HCT116 (cell line): ENCODE results near the gene CPLX3. TPM values are rescaled to one million over a fixed set of nuclear protein-coding genes. Genes with fewer than 3 reads are reported as not detected.

Source experiments
- ATAC-seq: fragments of 200-7000 bp; cut with Tn5 transposase; 2 replicates; pipeline ENCODE4 v1.9.1; 2020; ENCODE audit warnings: mild to moderate bottlenecking, moderate library complexity
- BruUV-seq: library from RNA; stranded (reverse); fragments of 400-500 nt; replicated peaks from 2 replicates; lab custom pipeline; 2021; lab: Mats Ljungman, UMichigan
- CTCF ChIA-PET: fragments of 300-600 bp; sonication (Branson Sonifier 250); formaldehyde crosslinking; loops from one replicate; lab custom pipeline; 2021; ENCODE audit warnings: antibody characterized with exemption; lab: Charles Lee
- POLR2A ChIA-PET: fragments of 300-600, 350-600 bp; sonication (Branson Sonifier 250); formaldehyde crosslinking; loops from one replicate; lab custom pipeline; 2021; ENCODE audit warnings: antibody characterized with exemption; lab: Charles Lee
- RAD21 ChIA-PET, 2 experiments: fragments of 300-600 bp; sonication (Branson Sonifier 250); formaldehyde crosslinking; loops; one replicate each; lab custom pipeline; 2023; ENCODE audit warnings: low total read pairs in 2 of 2; ENCODE audit not compliant: uncharacterized antibody in 2 of 2, unreplicated experiment in 2 of 2, low non-redundant PET in 1 of 2; lab: Charles Lee
- DNase-seq: peaks from one replicate; pipeline ENCODE4 v3.0.0-alpha.2; 2010; ENCODE audit warnings: low read depth, low spot score
- H2AFZ ChIP-seq: fragments of 200-600 bp; shearing (Covaris generic), sonication (generic); 2 replicates; pipeline ENCODE4 v1.6.1; 2017; ENCODE audit warnings: low read depth, mixed run types, mixed read lengths, antibody characterized with exemption, low read length; ENCODE audit not compliant: poor library complexity, severe bottlenecking
- H3K27ac ChIP-seq: 2 replicates; pipeline ENCODE4 v1.5.1; 2012; ENCODE audit warnings: low read depth, low read length
- H3K27me3 ChIP-seq: fragments of 200-600 bp; sonication (generic); 2 replicates; pipeline ENCODE4 v1.6.1; 2016; ENCODE audit warnings: mixed run types, low read length, mixed read lengths; ENCODE audit not compliant: insufficient read depth
- H3K36me3 ChIP-seq, 2 experiments: fragments of 200-500 bp in 1 of 2; fragments of 200-600 bp in 1 of 2; sonication (Bioruptor generic) in 1 of 2; sonication (generic) in 1 of 2; 2 replicates each; pipeline versions ENCODE4 v1.5.1 to v1.6.1; 2014 to 2016; ENCODE audit warnings: low read length in 2 of 2, inconsistent platforms in 1 of 2, mixed read lengths in 1 of 2, mixed run types in 1 of 2; ENCODE audit not compliant: insufficient read depth in 2 of 2, control insufficient read depth in 1 of 2
- H3K4me1 ChIP-seq, 2 experiments: fragments of 200-600 bp in 1 of 2; sonication (generic) in 1 of 2; 2 replicates each; pipeline versions ENCODE4 v1.5.1 to v1.6.1; 2012 to 2017; ENCODE audit warnings: low read length in 2 of 2, inconsistent platforms in 1 of 2, mild to moderate bottlenecking in 1 of 2, mixed read lengths in 1 of 2, mixed run types in 1 of 2, moderate library complexity in 1 of 2; ENCODE audit not compliant: insufficient read depth in 2 of 2, control insufficient read depth in 1 of 2
- H3K4me2 ChIP-seq: fragments of 200-600 bp; sonication (generic); 2 replicates; pipeline ENCODE4 v1.6.1; 2017; ENCODE audit warnings: mixed run types, low read length, mixed read lengths
- H3K4me3 ChIP-seq, 2 experiments: fragments of 200-600 bp in 1 of 2; sonication (generic) in 1 of 2; replicated peaks in 1 of 2; 2 replicates each; pipeline ENCODE4 v1.5.1; 2011 to 2016; ENCODE audit warnings: low read length in 2 of 2, control low read depth in 1 of 2, low read depth in 1 of 2, mild to moderate bottlenecking in 1 of 2, mixed read lengths in 1 of 2, mixed run types in 1 of 2
- H3K79me2 ChIP-seq: fragments of 200-600 bp; sonication (generic); 2 replicates; pipeline ENCODE4 v1.6.1; 2017; ENCODE audit warnings: mild to moderate bottlenecking, mixed run types, low read length, moderate library complexity, mixed read lengths; ENCODE audit not compliant: insufficient read depth
- H3K9ac ChIP-seq: fragments of 200-600 bp; sonication (generic); 2 replicates; pipeline ENCODE4 v1.6.1; 2016; ENCODE audit warnings: low read length, mixed read lengths
- H3K9me2 ChIP-seq: fragments of 200-600 bp; sonication (generic), shearing (Covaris generic); 2 replicates; pipeline ENCODE4 v1.6.1; 2017; ENCODE audit warnings: mixed run types, mild to moderate bottlenecking, moderate library complexity; ENCODE audit not compliant: insufficient read depth
- H3K9me3 ChIP-seq, 2 experiments: fragments of 200-500 bp in 1 of 2; fragments of 200-600 bp in 1 of 2; sonication (Bioruptor generic) in 1 of 2; sonication (generic) in 1 of 2; 2 replicates each; pipeline ENCODE4 v1.6.1; 2014 to 2017; ENCODE audit warnings: low read length in 2 of 2, mixed read lengths in 2 of 2, inconsistent platforms in 1 of 2, low read depth in 1 of 2, mild to moderate bottlenecking in 1 of 2, mixed run types in 1 of 2, moderate library complexity in 1 of 2; ENCODE audit not compliant: control insufficient read depth in 1 of 2, insufficient read depth in 1 of 2
- H4K20me1 ChIP-seq: fragments of 200-600 bp; sonication (generic), shearing (Covaris generic); 2 replicates; pipeline ENCODE4 v1.6.1; 2017; ENCODE audit warnings: mixed run types, mild to moderate bottlenecking, moderate library complexity; ENCODE audit not compliant: insufficient read depth
- CEBPB ChIP-seq: IDR thresholded peaks from 2 replicates; pipeline ENCODE4 v1.6.1; 2012; ENCODE audit warnings: low read depth
- ELF1 ChIP-seq: IDR thresholded peaks from 2 replicates; pipeline ENCODE4 v1.6.1; 2012; ENCODE audit warnings: low read depth, borderline replicate concordance
- EZH2 ChIP-seq: fragments of 200-600 bp; sonication (generic); IDR thresholded peaks from 2 replicates; pipeline ENCODE4 v1.6.1; 2017; ENCODE audit warnings: antibody characterized with exemption, mixed run types
- FOSL1 ChIP-seq: IDR thresholded peaks from 2 replicates; pipeline ENCODE4 v1.6.1; 2012; ENCODE audit warnings: low read depth
- POLR2AphosphoS5 ChIP-seq: IDR thresholded peaks from 2 replicates; pipeline ENCODE4 v1.6.1; 2011; ENCODE audit warnings: mild to moderate bottlenecking, low read depth, low read length, moderate library complexity
- RAD21 ChIP-seq: IDR thresholded peaks from 2 replicates; pipeline ENCODE4 v1.6.1; 2012; ENCODE audit warnings: low read depth, mild to moderate bottlenecking
- TCF7L2 ChIP-seq: IDR thresholded peaks from 2 replicates; pipeline ENCODE4 v1.7.0; 2011; ENCODE audit warnings: borderline replicate concordance, inconsistent platforms; ENCODE audit not compliant: insufficient read depth, insufficient read length; ENCODE audit errors: extremely low read depth
- ZFX ChIP-seq: fragments of 450-650 bp; IDR thresholded peaks from 2 replicates; pipeline ENCODE4 v1.6.1; 2017
- intact Hi-C: fragments of 100-400 bp; cut with micrococcal nuclease; formaldehyde crosslinking; loops from 2 replicates; pipeline ENCODE4 v1.10.0; 2022
- total RNA-seq: library from RNA; stranded (reverse); gene quantifications from one replicate; pipeline ENCODE4 v1.2.1, GENCODE V29; 2021; ENCODE audit not compliant: unreplicated experiment
- TF ChIP-seq, protein P1 (sequence below): IDR thresholded peaks from 2 replicates; pipeline ENCODE4 v1.6.1; 2012
- TF ChIP-seq, protein P2 (sequence below), 3 experiments: fragments of 200-600 bp in 1 of 3; sonication (generic) in 1 of 3; IDR thresholded peaks in 2 of 3; conservative IDR thresholded peaks in 1 of 3; 2 replicates each; pipeline ENCODE4 v1.5.1; 2012 to 2017; ENCODE audit warnings: low read depth in 2 of 3, low read length in 2 of 3, antibody characterized with exemption in 1 of 3, borderline replicate concordance in 1 of 3, control low read depth in 1 of 3, mild to moderate bottlenecking in 1 of 3, mixed read lengths in 1 of 3, mixed run types in 1 of 3, moderate library complexity in 1 of 3; ENCODE audit not compliant: insufficient read depth in 1 of 3
- TF ChIP-seq, protein P3 (sequence below): IDR thresholded peaks from 2 replicates; pipeline ENCODE4 v1.6.1; 2011; ENCODE audit warnings: mild to moderate bottlenecking, low read length, moderate library complexity; ENCODE audit not compliant: insufficient replicate concordance; ENCODE audit errors: extremely low read depth
- TF ChIP-seq, protein P4 (sequence below): IDR thresholded peaks from 2 replicates; pipeline ENCODE4 v1.6.1; 2012

CPLX3 gene
- total RNA-seq, 1 experiment from 2014 or later = not detected

DNA sequence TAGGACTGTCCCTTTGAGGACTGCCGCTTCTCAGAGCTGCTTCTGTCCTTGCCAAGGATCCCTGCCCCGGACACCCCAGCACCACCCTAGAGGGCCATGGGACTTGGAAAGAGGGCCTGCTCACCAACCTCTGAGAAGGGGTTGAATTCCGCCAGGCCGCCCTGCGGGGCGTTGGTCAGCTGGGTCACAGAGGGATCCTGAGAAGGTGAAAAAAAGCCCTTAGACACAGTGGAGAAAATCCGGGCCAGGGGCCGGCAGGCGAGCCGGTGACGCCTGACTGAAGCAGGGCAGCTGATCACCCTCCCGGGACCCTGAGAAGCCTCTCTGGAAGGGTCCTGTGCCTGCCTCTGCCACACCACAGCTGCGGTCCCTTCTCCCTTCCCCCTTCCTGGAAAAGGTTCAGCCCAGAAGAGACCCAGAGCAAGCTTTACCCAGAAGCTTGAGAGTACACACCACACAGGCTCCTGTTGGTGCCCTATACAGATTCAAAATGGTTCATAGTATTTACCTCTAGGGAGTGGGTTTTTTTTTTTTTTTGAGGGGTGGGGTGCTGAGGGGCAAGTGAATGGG, 28.1 kb downstream of the CPLX3 start:
- no peaks in the 10 kb centered on the region for H3K9me2 ChIP-seq
- no peak overlapping the region for H3K9ac ChIP-seq
- TF ChIP-seq, protein P1, sequence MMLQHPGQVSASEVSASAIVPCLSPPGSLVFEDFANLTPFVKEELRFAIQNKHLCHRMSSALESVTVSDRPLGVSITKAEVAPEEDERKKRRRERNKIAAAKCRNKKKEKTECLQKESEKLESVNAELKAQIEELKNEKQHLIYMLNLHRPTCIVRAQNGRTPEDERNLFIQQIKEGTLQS = no peak
- TF ChIP-seq, protein P2, sequence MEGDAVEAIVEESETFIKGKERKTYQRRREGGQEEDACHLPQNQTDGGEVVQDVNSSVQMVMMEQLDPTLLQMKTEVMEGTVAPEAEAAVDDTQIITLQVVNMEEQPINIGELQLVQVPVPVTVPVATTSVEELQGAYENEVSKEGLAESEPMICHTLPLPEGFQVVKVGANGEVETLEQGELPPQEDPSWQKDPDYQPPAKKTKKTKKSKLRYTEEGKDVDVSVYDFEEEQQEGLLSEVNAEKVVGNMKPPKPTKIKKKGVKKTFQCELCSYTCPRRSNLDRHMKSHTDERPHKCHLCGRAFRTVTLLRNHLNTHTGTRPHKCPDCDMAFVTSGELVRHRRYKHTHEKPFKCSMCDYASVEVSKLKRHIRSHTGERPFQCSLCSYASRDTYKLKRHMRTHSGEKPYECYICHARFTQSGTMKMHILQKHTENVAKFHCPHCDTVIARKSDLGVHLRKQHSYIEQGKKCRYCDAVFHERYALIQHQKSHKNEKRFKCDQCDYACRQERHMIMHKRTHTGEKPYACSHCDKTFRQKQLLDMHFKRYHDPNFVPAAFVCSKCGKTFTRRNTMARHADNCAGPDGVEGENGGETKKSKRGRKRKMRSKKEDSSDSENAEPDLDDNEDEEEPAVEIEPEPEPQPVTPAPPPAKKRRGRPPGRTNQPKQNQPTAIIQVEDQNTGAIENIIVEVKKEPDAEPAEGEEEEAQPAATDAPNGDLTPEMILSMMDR (IDR thresholded peaks at IDR 0.05 in 2 of 3, conservative IDR thresholded peaks at IDR 0.05 in 1 of 3; ENCODE audit: borderline replicate concordance in 1 of 3, insufficient read depth in 1 of 3, low read depth in 2 of 3, low read length in 2 of 3) = no peak
- TF ChIP-seq CEBPB (no peak), RAD21 (no peak), TCF7L2 (no peak), FOSL1 (no peak), ELF1 (no peak), ZFX (no peak), POLR2AphosphoS5 (no peak), EZH2 (no peak)
- TF ChIP-seq, protein P3, sequence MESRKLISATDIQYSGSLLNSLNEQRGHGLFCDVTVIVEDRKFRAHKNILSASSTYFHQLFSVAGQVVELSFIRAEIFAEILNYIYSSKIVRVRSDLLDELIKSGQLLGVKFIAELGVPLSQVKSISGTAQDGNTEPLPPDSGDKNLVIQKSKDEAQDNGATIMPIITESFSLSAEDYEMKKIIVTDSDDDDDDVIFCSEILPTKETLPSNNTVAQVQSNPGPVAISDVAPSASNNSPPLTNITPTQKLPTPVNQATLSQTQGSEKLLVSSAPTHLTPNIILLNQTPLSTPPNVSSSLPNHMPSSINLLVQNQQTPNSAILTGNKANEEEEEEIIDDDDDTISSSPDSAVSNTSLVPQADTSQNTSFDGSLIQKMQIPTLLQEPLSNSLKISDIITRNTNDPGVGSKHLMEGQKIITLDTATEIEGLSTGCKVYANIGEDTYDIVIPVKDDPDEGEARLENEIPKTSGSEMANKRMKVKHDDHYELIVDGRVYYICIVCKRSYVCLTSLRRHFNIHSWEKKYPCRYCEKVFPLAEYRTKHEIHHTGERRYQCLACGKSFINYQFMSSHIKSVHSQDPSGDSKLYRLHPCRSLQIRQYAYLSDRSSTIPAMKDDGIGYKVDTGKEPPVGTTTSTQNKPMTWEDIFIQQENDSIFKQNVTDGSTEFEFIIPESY = no peak
- TF ChIP-seq, protein P4, sequence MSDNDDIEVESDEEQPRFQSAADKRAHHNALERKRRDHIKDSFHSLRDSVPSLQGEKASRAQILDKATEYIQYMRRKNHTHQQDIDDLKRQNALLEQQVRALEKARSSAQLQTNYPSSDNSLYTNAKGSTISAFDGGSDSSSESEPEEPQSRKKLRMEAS = no peak
- H3K27me3 ChIP-seq = no peaks in the 10 kb centered on the region
- no peaks in the 10 kb centered on the region for H4K20me1 ChIP-seq
- RAD21 ChIA-PET = no interaction called here
- H3K27ac ChIP-seq = no peak overlapping the region
- no peak for DNase-seq
- H3K4me2 ChIP-seq = no peak overlapping the region
- H3K36me3 ChIP-seq = peaks cover 11 to 20% of the 10 kb centered on the region in 2 experiments; a peak in 3 of 4 replicates
- CTCF ChIA-PET = no interaction called here
- no peaks in the 10 kb centered on the region for H3K9me3 ChIP-seq
- H3K4me1 ChIP-seq = peaks cover 0 to 27% of the 10 kb centered on the region in 2 experiments; a peak in 2 of 4 replicates
- no peak for ATAC-seq
- no peak overlapping the region for H2AFZ ChIP-seq
- POLR2A ChIA-PET = no interaction called here
- intact Hi-C loops = no loop called here
- peaks cover 14% of the 10 kb centered on the region for H3K79me2 ChIP-seq
- no peak overlapping the region for H3K4me3 ChIP-seq
- no TSS peak for BruUV-seq
